GM12892 (cell line): ENCODE data around the gene SMAD1.
A peak's percentile ranks its signal among the peaks of the same experiment; 100 is the strongest.
"Not testable (repeated sequence)": the region's sequence is repeated elsewhere in the genome, so short reads cannot be mapped to it uniquely, and the experiment has no call there.

Experiments used
- DNase-seq: peaks from one replicate; pipeline ENCODE4 v3.0.0; 2011; ENCODE audit not compliant: insufficient read length
- FAIRE-seq: peaks from 2 replicates; lab custom pipeline; 2011; peaks lifted over from hg19 to GRCh38; lab: Jason Lieb, UNC
- POLR2A ChIP-seq: IDR thresholded peaks from 2 replicates; pipeline ENCODE4 v1.6.1; 2011; ENCODE audit warnings: low read depth, low read length, control low read depth
- POLR2AphosphoS5 ChIP-seq: IDR thresholded peaks from 2 replicates; pipeline ENCODE4 v1.6.1; 2011; ENCODE audit warnings: low read depth, low read length, control low read depth
- TAF1 ChIP-seq: IDR thresholded peaks from 2 replicates; pipeline ENCODE4 v1.6.1; 2011; ENCODE audit warnings: low read depth, mild to moderate bottlenecking, control low read depth, low read length, borderline replicate concordance

The SMAD1 gene

DNA sequence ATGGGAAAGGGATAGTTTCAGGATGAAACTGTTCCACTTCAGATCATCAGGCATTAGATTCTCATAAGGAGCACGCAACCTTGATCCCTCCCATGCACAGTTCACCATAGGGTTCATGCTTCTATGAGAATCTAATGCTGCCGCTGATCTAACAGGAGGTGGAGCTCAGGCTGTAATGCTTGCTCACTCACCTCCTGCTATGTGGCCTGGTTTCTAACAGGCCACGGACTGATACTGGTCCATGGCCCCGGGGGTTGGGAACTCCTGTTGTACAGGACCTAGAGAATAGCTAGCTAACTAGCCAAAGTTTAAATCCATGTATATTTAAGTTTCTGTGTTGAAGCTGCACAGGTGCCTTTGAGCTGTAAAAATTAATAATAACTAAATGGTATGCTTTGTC is 71.7 kb downstream of the SMAD1 start:
- DNase-seq (no peak), FAIRE-seq (no peak)
- no peak for TF ChIP-seq POLR2A
- TF ChIP-seq POLR2AphosphoS5, result no peak
- TF ChIP-seq TAF1, result no peak

- DNase-seq, result no peak
- no peak for FAIRE-seq
- TF ChIP-seq TAF1, result no peak
- no peak for TF ChIP-seq POLR2A
- TF ChIP-seq POLR2AphosphoS5, result no peak
Measured at GRCh38 chr4:145554691-145555090, 73.0 kb downstream of the SMAD1 start.

DNA sequence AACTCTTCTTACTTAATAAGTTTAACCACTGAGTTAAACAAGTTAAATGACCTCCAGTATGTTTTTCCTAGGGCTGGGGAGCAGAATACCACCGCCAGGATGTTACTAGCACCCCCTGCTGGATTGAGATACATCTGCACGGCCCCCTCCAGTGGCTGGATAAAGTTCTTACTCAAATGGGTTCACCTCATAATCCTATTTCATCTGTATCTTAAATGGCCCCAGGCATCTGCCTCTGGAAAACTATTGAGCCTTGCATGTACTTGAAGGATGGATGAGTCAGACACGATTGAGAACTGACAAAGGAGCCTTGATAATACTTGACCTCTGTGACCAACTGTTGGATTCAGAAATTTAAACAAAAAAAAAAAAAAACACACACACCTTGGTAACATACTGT is 76.1 kb downstream of the SMAD1 start:
- FAIRE-seq (peak; percentile 17), DNase-seq (peak; percentile 10)
- TF ChIP-seq POLR2AphosphoS5 (no peak), POLR2A (no peak), TAF1 (no peak)

DNA sequence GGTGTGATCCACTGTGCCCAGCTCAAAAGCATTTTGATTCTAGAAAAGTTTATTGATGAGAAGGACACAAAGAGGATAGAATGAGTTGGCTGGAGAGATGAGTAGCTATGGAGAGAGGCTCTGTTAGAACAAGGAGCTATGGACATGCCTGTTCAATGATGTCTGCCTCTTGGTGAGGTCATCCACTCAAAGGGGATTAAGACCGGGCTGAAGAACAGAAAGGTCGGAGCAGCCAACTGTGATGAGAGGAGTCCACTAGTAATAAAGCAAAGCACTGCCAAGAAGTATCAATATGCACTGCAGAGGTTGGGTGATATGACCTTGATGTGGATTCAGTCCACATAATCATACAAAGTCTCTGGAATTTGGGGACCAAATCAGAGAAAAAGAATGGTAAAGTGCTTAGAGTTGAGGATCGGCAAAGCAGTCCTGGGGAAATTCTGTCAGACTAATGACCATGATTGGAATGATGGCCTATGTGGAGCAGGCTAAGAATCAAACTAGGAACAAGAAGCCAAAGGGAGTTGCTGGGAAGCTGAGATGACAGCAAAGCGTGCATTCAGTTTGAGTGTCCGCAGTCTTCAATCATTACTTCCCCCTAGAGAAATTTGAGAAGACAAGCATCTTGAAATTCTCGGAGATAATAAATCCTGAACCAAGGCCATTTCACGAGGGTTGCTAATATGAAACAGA is 81.8 kb downstream of the SMAD1 start:
- no peak for TF ChIP-seq POLR2AphosphoS5
- TF ChIP-seq POLR2A, result no peak
- no peak for TF ChIP-seq TAF1
- FAIRE-seq (no peak), DNase-seq (no peak)

DNA sequence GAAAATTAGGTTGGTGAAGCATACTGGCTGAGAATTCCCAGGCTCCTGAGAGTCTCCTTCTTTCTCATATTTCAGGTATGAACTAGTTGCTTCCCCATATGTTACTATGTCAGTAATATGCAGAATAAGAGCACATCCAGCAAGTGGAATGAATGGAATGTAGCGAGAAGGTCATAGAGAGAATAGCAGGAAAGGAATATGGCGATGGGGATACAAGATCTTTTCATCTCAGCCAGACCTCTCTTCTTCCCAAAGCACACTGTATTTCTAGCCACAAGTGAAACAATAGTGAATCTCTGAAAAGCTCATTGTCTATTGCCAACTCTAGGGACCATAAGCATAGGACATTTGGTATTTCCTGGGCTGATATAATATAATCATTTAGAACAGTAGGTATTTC is 82.9 kb downstream of the SMAD1 start:
- FAIRE-seq (no peak), DNase-seq (no peak)
- TF ChIP-seq TAF1 (no peak), POLR2AphosphoS5 (no peak), POLR2A (no peak)

GRCh38 chr4:145565328-145565727 is 83.7 kb downstream of the SMAD1 start:
- DNase-seq (no peak), FAIRE-seq (no peak)
- no peak for TF ChIP-seq TAF1
- TF ChIP-seq POLR2AphosphoS5, result no peak
- TF ChIP-seq POLR2A, result no peak

DNA sequence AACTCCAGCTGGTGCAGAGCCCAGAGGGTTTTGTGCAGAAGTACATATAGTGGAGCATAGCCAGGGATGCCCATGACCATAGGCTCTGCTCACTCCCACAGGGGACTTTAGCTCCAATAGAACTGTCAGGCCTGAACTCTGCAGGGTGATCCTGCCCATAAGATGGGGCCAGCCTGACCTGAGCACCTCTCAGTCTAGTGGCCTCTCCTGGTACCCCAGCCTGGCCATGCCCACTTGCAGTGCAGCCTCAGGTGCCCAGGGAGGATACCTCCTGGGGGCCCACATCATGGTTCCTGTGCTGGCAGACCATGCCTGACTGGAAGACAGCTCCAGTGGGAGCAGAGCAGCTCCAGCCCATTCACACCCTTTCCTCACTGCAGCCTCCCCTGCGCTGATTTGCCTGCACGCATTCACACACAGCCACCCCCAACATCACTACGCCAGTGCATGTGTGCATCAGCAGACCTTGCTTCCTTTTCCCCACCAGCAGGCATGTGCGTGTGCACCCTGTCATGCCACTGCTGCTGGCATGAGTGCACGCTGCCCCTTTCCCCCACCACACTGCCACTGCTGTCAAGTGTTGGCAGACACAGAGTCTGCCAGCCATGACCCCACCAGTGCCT is 84.5 kb downstream of the SMAD1 start:
- FAIRE-seq (no peak), DNase-seq (no peak)
- TF ChIP-seq TAF1 (no peak), POLR2A (no peak), POLR2AphosphoS5 (no peak)

- no peak for DNase-seq
- TF ChIP-seq TAF1, result no peak
- TF ChIP-seq POLR2A, result no peak
- TF ChIP-seq POLR2AphosphoS5, result no peak
- no peak for FAIRE-seq
Measured at GRCh38 chr4:145566768-145567167, 85.1 kb downstream of the SMAD1 start.

DNA sequence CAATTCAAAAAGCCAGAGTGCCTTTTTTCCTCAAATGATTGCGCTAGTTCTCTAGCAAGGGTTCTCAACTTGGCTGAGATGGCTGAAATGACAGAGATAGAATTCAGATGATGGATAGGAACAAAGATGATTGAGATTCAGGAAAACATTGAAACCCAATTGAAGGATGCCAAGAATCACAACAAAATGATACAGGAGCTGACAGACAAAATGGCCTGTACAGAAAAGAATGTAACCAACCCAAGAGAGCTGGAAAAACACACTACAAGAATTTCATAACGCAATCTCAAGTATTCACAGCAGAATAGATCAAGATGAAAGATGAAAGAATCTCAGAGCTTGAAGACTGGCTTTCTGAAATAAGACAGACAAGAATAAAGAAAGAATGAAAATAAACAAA is 85.9 kb downstream of the SMAD1 start:
- DNase-seq (no peak), FAIRE-seq (no peak)
- TF ChIP-seq POLR2A (no peak), TAF1 (no peak), POLR2AphosphoS5 (no peak)

DNA sequence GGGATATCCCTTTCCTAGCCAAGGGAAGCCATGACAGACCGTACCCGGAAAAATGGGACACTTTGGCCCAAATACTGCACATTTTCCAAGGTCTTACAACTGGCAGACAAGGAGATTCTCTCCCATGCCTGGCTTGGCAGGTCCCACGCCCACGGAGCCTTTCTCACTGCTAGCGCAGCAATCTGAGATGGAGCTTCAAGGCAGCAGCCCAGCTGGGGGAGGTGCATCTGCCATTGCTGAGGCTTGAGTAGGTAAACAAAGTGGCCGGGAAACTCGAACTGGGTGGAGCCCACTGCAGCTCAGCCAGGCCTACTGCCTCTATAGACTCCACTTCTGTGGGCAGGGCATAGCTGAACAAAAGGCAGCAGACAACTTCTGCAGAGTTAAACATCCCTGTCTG is 92.9 kb downstream of the SMAD1 start:
- DNase-seq, FAIRE-seq: not testable (repeated sequence)

DNA sequence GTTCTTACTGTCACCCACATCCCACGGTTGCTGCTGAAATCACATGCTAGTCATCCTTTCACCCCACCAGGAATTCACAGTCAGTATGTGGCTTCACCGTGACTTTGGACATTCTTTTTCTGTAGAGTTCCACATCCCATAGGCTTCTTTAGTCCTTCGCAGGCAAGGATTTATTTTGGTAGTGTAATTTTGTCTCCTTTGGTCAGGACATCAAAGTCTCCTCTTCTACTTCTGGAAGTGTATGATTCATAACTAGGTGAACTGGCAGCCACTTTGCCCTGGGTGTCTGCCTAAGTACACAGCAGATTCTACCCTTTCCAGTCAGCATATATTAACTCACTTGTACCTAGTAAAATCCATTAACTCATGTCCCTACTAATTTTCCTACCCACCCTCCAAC is 99.3 kb downstream of the SMAD1 start:
- no peak for FAIRE-seq
- DNase-seq, result no peak
- TF ChIP-seq TAF1 (no peak), POLR2AphosphoS5 (no peak), POLR2A (no peak)
